ENCODE measurements around the gene PLD3. TPM values are rescaled to one million over a fixed set of nuclear protein-coding genes. Genes with fewer than 3 reads are reported as not detected.

PLD3 gene
- total RNA-seq, 1 experiment from 2014 or later: 146 TPM

DNA sequence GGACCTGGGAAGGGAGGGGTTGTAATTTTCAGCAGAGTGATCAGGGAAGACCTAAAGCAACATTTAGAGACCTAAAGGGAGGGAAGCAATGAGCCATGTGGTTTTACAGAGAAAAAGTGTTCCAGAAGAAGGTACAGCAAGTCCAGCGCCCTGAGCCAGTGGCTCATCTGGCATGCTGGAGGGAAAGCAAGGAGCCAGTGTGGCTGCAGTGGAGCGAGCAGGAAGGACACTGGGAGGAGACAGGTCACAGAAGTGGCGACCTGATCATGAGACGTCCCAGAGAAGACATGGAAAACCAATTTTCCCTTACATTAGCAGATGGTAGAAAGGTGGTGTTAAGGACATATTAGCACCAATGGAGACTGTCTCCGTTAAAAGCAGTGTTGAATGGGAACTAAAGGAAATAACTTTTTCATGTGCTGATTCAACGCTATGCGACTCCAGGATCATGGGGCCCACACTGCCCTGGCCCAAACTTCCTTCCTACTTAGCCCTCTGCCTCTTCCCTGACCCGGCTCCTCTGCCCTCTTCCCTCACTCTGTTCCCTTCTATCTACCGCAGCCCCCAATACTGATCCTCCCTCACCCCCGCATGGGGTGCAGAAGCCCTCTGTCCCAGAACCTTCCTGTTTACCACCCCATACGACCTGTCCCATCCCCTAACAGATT is 5.7 kb upstream of the PLD3 start:
- Histone ChIP-seq H2AFZ (no peak overlapping the region), H3K9me3 (ENCODE audit: insufficient read depth, low read depth) (no peaks in the 10 kb centered on the region), H3K27ac (no peak overlapping the region), H3K4me3 (no peak overlapping the region), H3F3A (ENCODE audit: insufficient read depth, low read depth) (no peaks in the 10 kb centered on the region; the same call in 1 of the 2 replicates), H3K9me2 (ENCODE audit: insufficient read depth) (no peaks in the 10 kb centered on the region), H3K4me1 (replicated peaks; ENCODE audit: insufficient read depth) (peaks cover 12% of the 10 kb centered on the region; the same call in 1 of the 2 replicates), H3K36me3 (ENCODE audit: low read depth) (no peaks in the 10 kb centered on the region), H4K20me1 (ENCODE audit: insufficient read depth) (no peaks in the 10 kb centered on the region), H3K79me2 (ENCODE audit: low read depth) (peaks cover 16% of the 10 kb centered on the region), H3K4me2 (no peak overlapping the region), H3K27me3 (ENCODE audit: insufficient read depth, low read depth) (no peaks in the 10 kb centered on the region)
- BruUV-seq (replicated peaks): no TSS peak
- POLR2A ChIA-PET (ENCODE audit: unreplicated experiment): no interaction called here
- intact Hi-C loops (cut with micrococcal nuclease; ENCODE audit: unreplicated experiment): no loop called here
- no peak for TF ChIP-seq EZH2 (IDR thresholded peaks at IDR 0.05; ENCODE audit: low read depth)
- TF ChIP-seq CTCF (conservative IDR thresholded peaks at IDR 0.05): no peak
- DNase-seq: no peak
- CTCF ChIA-PET: no interaction called here

- Histone ChIP-seq H3K4me1 (replicated peaks; ENCODE audit: insufficient read depth) (peaks cover 14% of the 10 kb centered on the region; the same call in 1 of the 2 replicates), H3K27ac (no peak overlapping the region), H3K27me3 (ENCODE audit: insufficient read depth, low read depth) (no peaks in the 10 kb centered on the region), H3K9me3 (ENCODE audit: insufficient read depth, low read depth) (no peaks in the 10 kb centered on the region), H3K79me2 (ENCODE audit: low read depth) (peaks cover 26% of the 10 kb centered on the region), H3F3A (ENCODE audit: insufficient read depth, low read depth) (no peaks in the 10 kb centered on the region; the same call in 1 of the 2 replicates), H3K4me3 (no peak overlapping the region), H4K20me1 (ENCODE audit: insufficient read depth) (no peaks in the 10 kb centered on the region), H2AFZ (no peak overlapping the region), H3K4me2 (no peak overlapping the region), H3K36me3 (ENCODE audit: low read depth) (no peaks in the 10 kb centered on the region), H3K9me2 (ENCODE audit: insufficient read depth) (no peaks in the 10 kb centered on the region)
- DNase-seq: no peak
- TF ChIP-seq CTCF (conservative IDR thresholded peaks at IDR 0.05) (no peak), EZH2 (IDR thresholded peaks at IDR 0.05; ENCODE audit: low read depth) (no peak)
- ChIA-PET POLR2A (ENCODE audit: unreplicated experiment) (no interaction called here), CTCF (no interaction called here)
- BruUV-seq (replicated peaks): no TSS peak
- intact Hi-C loops (cut with micrococcal nuclease; ENCODE audit: unreplicated experiment): no loop called here
Measured at GRCh38 chr19:40344422-40344821, 4.1 kb upstream of the PLD3 start.

- CTCF ChIA-PET: interaction anchor here (0.7 kb wide), 1 partner anchor 455 kb away, joined by 16 read pairs; no protein-coding TSS in a partner anchor
- POLR2A ChIA-PET (ENCODE audit: unreplicated experiment): interaction anchor here (0.6 kb wide), 2 partner anchors 96 to 117 kb away, joined by 3 read pairs; partner anchors contain the start of gene BLVRB
- H2AFZ ChIP-seq: peak overlapping the region; percentile 97
Measured at GRCh38 chr19:40348961-40349507, 539 bp downstream of the PLD3 start.

More at GRCh38 chr19:40348961-40349507, 539 bp downstream of the PLD3 start:
- Histone ChIP-seq H3K4me1 (replicated peaks; ENCODE audit: insufficient read depth) (peaks cover 17% of the 10 kb centered on the region; the same call in 1 of the 2 replicates), H3K79me2 (ENCODE audit: low read depth) (peaks cover 33% of the 10 kb centered on the region), H3K4me2 (peak overlapping the region; percentile 95), H4K20me1 (ENCODE audit: insufficient read depth) (no peaks in the 10 kb centered on the region), H3K9me2 (ENCODE audit: insufficient read depth) (no peaks in the 10 kb centered on the region), H3F3A (ENCODE audit: insufficient read depth, low read depth) (no peaks in the 10 kb centered on the region; the same call in 1 of the 2 replicates), H3K36me3 (ENCODE audit: low read depth) (no peaks in the 10 kb centered on the region), H3K4me3 (peak overlapping the region; percentile 96), H3K9me3 (ENCODE audit: insufficient read depth, low read depth) (no peaks in the 10 kb centered on the region), H3K27ac (peak overlapping the region; percentile 32; the same call in 1 of the 2 replicates), H3K27me3 (ENCODE audit: insufficient read depth, low read depth) (no peaks in the 10 kb centered on the region)
- intact Hi-C loops (cut with micrococcal nuclease; ENCODE audit: unreplicated experiment): loop anchor here (1.0 to 5.0 kb wide), 4 partner anchors 43 to 172 kb away; partner anchors contain the start of genes BLVRB, HIPK4 and SERTAD3
- DNase-seq: peak in 1 of 2 experiments; percentile 22
- BruUV-seq (replicated peaks): TSS peak; percentile 80
- TF ChIP-seq CTCF (conservative IDR thresholded peaks at IDR 0.05) (no peak), EZH2 (IDR thresholded peaks at IDR 0.05; ENCODE audit: low read depth) (no peak)

All from PC-9 (cell line).